GM18505 (cell line): ENCODE results near the gene MAD1L1.

Experiments
- ATAC-seq: cut with Tn5 transposase; IDR thresholded peaks from one replicate; pipeline ENCODE4 v1.9.1; 2021; ENCODE audit not compliant: unreplicated experiment
- POLR2A ChIP-seq: IDR thresholded peaks from 4 replicates; pipeline ENCODE4 v1.6.1; 2011; ENCODE audit warnings: borderline replicate concordance; ENCODE audit not compliant: insufficient read depth, insufficient read length; ENCODE audit errors: extremely low read depth

MAD1L1 gene

DNA sequence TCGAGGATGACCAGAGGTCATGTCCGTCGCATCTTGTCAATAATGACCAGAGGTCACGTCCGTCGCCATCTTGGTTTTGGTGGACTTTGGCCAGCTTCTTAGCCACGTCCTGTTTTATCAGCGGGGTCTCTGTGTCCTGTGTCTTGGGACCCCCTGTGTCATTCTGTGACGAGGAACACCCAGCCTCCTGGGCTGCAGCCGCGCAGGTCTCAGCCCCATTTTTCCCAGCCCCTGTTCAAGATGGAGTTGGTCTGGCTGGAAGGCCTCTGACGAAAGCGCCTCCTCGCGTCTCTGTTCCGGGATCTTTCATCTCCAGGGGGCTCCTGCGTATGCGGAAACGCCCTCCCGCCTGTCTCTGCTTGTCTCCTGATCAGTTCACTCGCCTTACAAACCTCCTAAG lies 428.4 kb downstream of the MAD1L1 start:
- no peak for ATAC-seq
- TF ChIP-seq POLR2A: no peak

DNA sequence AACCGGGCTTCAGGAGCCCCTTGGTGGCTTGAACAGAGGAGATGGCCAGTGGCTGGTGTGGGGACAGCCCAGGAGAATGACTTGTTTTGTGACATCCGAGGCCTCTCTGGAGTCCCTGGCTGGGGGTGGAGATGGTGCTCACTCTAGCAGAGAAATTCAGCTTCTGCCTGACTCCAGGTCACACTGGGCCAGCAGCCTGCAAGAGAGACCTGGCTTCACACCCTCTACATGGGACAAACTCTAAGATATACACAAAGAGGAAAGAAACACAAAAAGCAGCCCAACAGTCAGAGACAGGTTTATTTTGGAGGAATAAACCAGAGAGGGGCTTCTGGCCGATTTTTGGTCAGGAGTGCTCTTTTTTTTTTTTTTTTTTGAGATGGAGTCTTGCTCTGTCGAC lies 429.8 kb downstream of the MAD1L1 start:
- ATAC-seq: no peak
- no peak for TF ChIP-seq POLR2A

DNA sequence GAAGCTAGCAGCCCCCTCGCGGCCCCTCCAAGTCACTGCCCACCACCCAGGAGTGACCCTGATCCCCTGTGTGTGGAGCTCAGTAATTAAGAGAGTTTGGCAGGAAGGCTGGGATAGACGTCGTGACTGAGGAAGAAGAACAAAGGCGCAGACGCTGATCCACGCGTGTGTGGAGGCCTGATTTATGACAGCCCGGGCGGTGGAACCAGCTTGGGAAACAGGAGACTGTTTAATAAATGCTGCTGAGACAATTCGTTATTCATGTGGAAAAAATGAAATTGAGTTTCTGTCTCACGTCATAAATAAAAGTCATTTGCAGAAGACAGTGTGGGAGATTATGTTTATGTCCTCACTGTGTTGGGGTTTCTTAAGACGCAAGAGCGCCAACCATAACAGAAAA lies 431.8 kb downstream of the MAD1L1 start:
- no peak for ATAC-seq
- no peak for TF ChIP-seq POLR2A

DNA sequence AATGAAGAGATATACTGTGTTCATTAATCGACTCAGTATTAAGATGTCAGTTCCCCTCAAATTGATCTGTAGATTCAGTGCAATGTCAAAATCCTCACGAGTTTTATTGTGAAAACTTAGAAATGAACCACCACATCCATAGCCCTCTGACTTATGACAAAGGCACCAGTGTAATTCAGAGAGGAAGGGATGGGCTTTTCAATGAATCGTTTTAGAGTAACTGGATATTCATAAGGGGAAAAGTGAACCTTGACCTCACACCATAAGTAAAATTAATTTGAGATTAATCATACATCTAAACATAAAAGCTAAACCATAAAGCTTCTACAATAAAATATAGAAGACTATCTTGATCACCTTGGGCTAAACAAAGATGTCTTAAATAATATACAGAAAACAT lies 434.6 kb downstream of the MAD1L1 start:
- TF ChIP-seq POLR2A: no peak
- no peak for ATAC-seq

DNA sequence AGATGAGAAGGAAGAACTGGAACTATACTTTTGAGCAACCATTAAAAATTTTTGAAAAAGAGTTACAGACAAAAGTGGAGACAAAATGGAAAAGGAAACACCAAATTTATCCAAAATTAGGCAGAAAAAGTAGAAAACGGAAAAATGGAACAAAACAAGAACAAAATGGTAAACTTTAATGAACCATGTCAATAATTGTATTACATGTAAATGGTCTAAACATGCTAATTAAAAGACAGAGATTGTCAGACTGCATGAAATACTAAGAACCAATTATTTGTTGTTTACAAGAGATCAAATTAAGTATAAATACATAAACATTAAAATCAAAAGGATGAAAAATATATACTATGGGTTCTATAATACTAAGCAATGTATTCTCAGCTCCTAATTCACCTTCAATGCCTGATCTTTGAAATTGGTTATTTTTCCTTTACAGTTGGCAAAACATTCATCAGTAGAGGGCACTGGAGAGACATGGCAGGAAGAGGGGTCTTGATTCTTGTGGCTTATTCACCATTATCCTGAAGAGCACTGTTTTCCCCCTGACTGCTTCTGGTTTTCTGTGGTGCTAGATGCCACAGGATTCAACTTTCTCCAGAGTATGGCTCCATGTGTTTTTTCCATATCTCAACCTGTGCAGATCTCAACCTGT lies 437.7 kb downstream of the MAD1L1 start:
- TF ChIP-seq POLR2A: no peak

DNA sequence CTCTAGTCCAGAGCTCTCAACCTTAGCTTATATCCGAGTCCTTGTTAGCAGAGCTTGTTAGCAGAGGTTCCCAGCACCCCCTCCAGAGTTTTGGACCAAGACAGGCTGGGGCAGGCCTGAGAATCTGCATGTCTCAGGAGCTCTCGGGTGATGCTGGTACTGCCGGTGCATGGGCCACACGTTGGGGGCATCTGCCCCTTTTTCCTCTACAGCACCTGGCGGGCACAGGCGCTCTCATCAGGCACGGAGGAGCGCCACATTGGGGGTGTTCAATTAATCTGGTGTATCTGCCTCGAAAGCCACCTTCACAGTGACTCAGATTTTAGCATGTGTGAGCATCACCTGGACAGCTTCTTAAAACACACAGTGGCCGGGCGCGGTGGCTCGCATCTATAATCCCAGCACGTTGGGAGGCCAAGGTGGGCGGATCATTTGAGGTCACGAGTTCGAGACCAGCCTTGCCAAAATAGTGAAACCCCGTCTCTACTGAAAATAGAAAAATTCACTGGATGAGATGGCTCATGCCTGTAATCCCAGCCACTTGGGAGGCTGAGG lies 445.0 kb downstream of the MAD1L1 start:
- no peak for TF ChIP-seq POLR2A
- ATAC-seq: no peak

More for the DNA sequence above, 437.7 kb downstream of the MAD1L1 start:
- ATAC-seq: no peak

DNA sequence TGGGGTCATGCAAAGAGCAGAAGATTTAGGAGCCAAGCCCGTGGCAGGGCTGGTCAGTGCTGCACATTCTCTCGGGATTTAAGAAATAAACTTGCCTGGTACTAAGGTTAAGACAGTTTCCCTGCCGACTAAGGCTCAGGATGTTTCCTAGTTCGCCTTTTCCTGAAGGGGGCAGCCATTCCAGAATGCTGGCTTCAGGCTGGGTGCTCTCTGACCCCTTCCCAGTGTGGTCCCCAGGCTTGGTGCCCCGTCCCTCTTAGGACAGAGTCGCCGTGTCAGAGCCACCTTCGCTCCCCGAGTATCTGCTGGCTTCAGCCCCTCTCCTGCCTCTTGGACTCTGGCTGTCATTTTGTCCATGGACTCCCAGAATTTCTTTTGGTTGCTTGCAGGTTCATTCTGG lies 445.5 kb downstream of the MAD1L1 start:
- no peak for ATAC-seq
- no peak for TF ChIP-seq POLR2A

DNA sequence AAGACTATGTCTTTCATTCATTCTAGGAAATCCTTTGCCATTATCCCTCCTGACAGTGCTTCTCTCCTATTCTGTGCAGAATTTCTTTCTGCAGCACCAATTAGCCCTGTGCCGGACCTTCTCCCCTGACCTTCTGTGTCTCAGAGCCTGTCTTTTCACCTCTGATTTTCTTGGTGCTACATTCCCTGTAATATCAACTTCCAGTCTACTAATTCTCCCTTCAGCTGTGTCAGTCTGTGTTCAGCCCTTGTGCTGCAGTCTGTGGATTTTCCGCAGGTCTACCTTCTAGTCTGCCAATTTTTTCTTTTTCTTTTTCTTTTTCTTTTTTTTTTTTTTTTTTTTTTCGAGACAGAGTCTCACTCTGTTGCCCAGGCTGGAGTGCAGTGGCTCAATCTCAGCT lies 446.9 kb downstream of the MAD1L1 start:
- ATAC-seq: no peak
- no peak for TF ChIP-seq POLR2A

DNA sequence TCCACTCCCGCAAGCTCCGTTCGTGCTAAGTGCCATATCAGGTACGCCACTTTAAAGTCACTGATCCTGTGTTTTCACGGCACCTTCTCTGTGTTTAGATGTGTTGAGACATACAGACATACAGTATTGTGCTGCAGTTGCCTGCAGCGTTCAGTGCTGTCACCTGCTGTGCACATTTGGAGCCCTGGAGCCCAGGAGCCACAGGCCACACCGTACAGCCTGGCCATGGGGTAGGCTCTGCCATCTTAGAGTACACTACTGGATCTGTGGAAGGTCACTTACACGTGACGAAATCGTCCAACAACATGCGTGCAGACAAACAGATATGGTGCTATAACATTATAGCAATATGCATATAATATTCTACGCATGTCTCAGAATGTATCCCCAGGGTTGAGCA lies 451.4 kb downstream of the MAD1L1 start:
- ATAC-seq: no peak

DNA sequence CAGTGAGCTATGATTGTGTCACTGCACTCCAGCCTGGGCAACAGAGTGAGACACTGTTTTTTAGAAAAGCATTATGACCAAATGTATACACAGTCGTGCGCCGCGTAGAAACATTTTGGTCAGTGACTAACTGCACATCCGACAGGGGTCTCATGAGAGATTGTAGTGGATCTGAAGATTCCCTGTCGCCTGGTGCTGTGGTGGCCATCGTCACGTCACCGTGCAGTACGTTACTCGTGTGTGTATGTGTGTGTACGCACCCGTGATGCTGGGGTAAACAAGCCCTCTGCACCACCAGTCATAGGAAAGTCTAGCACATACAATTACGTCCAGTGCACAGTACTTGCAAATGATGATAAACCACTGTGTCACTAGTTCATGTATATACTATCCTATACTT lies 453.3 kb downstream of the MAD1L1 start:
- TF ChIP-seq POLR2A: no peak
- ATAC-seq: no peak

More for the DNA sequence above, 451.4 kb downstream of the MAD1L1 start:
- no peak for TF ChIP-seq POLR2A

DNA sequence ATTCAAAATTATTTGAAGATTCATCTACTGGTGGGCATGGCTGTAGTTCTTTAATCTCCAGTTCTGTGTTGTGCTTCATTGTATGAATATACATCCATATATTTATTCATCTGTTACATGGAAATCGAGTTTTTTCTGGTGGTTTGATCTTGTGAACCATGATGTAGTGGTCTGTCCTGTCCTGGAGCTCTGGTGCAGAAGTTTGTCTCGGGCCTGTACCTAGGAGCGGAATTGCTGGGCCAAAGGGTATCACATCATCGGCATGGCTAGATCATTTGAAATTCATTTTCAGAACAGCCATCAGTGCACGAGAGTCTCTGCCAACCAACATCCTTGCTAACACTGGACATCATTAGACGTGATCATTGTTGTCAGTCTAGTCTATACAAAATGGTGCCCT lies 455.6 kb downstream of the MAD1L1 start:
- no peak for TF ChIP-seq POLR2A
- no peak for ATAC-seq

DNA sequence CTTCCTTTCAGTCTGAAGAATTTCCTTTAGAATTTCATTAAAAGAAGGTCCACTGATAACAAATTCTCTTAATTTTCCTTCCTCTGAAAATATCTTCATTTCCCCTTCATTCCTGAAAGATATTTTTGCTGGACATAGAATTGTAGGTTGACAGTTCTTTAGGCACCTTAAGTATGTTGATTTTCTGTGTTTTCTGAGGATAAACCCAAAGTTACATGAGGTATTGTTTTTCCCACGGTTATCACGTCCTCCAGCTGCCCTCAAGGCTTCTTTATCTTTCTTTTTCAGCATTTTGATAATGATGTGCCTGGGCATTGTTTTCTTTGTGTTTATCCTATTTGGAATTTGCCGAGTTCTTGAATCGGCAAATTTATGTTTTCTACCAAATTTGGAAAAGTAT lies 457.4 kb downstream of the MAD1L1 start:
- ATAC-seq: no peak
- no peak for TF ChIP-seq POLR2A

DNA sequence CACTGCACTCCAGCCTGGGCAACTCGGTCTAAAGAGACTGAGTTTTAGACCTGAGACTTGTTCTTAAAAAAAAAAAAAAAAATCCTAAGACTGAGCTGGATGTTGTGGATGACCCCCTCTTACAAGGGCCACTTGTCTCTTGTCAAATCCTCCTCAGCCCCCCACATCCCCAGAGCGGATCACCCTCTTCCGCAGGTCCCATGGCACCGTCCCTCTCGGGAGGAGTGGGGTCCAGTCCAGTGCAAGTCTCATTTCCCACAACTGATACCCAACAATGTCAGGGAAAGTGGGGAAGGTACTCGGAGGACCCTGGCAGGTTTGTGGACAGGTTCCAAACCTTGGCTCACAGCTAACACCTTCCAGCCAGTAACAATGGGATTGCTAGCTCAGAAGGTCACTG lies 462.4 kb downstream of the MAD1L1 start:
- no peak for TF ChIP-seq POLR2A
- ATAC-seq: no peak

DNA sequence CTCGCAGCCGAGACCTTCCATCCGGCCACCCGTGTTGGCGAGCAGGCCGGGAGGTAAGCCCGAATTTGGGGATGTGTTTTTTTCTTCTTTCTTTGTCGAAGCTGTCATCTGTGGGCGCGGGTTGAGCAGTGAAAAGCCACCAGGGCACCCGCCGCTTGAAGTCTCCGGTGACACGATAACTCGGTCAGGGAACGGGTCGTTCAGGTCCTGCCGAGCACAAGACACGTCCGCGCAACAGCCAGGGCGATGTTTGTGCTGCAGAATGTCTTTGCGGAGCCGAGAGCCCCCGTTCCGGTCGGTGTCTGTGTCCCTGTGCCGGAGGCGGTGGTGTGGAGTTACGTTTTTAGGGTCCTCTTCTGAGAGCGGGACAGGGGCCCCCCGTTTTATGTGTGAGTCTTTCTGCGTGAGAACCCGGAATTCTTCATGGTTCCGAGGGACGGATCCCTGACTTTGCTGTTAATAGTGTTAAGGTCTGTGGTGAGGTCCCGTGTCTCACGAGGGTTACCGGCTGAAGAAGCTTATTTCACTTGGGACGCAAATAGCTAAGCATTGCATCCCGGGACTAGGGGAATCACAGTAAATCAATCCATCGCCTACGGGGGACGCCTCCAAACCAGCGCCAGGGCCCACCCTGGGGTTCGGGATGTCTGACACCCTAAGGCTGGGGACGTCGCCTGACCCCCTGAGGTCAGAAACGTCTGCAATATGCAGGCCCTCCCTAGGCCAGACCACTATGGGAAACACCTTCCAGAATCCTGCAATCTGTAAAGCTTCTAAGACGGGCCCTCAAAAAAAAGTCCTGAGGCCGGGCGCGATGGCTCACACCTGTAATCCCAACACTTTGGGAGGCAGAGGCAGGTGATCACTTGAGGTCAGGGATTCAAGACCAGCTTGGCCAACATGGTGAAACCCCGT lies 463.2 kb downstream of the MAD1L1 start:
- ATAC-seq: no peak

DNA sequence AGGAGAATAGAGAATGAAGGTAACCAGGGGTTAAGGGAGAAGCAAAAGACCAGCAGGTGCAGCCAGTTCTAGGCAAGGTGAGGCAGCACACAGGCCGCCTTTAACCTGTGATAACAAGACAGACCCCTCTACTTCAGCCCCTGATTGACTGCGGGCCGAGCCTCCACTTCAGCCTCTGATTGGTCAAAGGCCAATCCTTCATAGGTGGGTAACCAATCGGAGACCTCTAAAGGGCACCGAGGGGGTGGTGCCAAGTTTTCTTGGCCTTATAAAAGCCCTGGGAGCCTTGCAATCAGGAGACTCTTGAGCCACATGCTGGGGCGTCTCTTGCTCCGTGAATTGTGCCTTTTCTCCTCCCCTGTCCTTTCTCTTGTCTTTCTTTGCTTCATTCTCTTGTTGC lies 463.9 kb downstream of the MAD1L1 start:
- ATAC-seq: no peak
- no peak for TF ChIP-seq POLR2A

More for the DNA sequence above, 463.2 kb downstream of the MAD1L1 start:
- TF ChIP-seq POLR2A: no peak

DNA sequence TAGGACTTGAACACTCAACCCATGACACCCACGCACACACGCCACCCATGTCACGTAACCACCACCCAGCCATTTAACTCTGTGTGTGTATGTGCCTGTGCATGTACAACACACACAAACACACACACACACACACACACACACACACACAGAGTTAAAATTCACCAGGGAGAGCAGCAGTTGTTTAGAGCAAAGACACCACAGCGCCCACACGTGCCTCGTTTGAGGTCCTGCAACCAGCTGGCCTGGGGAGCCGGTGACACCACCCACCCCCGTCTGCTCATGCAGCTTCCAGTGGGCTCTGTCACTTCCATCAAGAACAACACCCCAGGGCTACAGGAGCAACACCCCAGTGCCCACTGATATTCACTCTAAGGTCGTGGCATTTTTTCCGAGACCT lies 465.2 kb downstream of the MAD1L1 start:
- TF ChIP-seq POLR2A: no peak
- no peak for ATAC-seq
